ENCODE measurements around the gene AKAP13.
A peak's percentile ranks its signal among the peaks of the same experiment; 100 is the strongest.

AKAP13 gene

GRCh38 chr15:85646538-85647091 is 266.2 kb downstream of the AKAP13 start (continued):
- TF ChIP-seq ZNF341 (tag by site-specific recombination; IDR thresholded peaks at IDR 0.05; ENCODE audit: low read depth) (no peak), ZNF416 (tag by site-specific recombination; IDR thresholded peaks at IDR 0.05) (no peak), ZSCAN16 (tag by site-specific recombination; IDR thresholded peaks at IDR 0.05) (no peak), ZNF311 (tag by site-specific recombination; IDR thresholded peaks at IDR 0.05; ENCODE audit: borderline replicate concordance) (no peak), ZNF76 (tag by site-specific recombination; IDR thresholded peaks at IDR 0.05; ENCODE audit: borderline replicate concordance, low read depth) (no peak), KLF10 (tag by site-specific recombination; IDR thresholded peaks at IDR 0.05) (0 out of 2 replicates have a peak, but pooled peaks have one; percentile 32), ZNF747 (tag by site-specific recombination; IDR thresholded peaks at IDR 0.05) (no peak), ZNF664 (tag by site-specific recombination; IDR thresholded peaks at IDR 0.05) (no peak), ZNF791 (tag by site-specific recombination; IDR thresholded peaks at IDR 0.05) (no peak), ZNF394 (tag by site-specific recombination; IDR thresholded peaks at IDR 0.05; ENCODE audit: borderline replicate concordance) (peak; percentile 16; the same call in 1 of the 2 replicates), SCRT2 (tag by site-specific recombination; IDR thresholded peaks at IDR 0.05) (peak; percentile 67; the same call in 1 of the 2 replicates), ZBTB21 (tag by site-specific recombination; IDR thresholded peaks at IDR 0.05) (peak; percentile 89), ZNF239 (tag by site-specific recombination; IDR thresholded peaks at IDR 0.05) (no peak), SP7 (tag by site-specific recombination; IDR thresholded peaks at IDR 0.05) (peak; percentile 71), ZNF777 (tag by site-specific recombination; IDR thresholded peaks at IDR 0.05; ENCODE audit: borderline replicate concordance) (no peak), ZNF792 (tag by site-specific recombination; IDR thresholded peaks at IDR 0.05) (no peak), ZNF596 (tag by site-specific recombination; IDR thresholded peaks at IDR 0.05) (no peak), ZBTB48 (tag by site-specific recombination; IDR thresholded peaks at IDR 0.05) (no peak), ZNF2 (tag by site-specific recombination; IDR thresholded peaks at IDR 0.05) (no peak), ZBTB49 (tag by site-specific recombination; IDR thresholded peaks at IDR 0.05; ENCODE audit: low read depth) (no peak), ZNF24 (tag by site-specific recombination; IDR thresholded peaks at IDR 0.05) (peak; percentile 30; the same call in 1 of the 2 replicates), IKZF3 (tag by site-specific recombination; IDR thresholded peaks at IDR 0.05) (peak; percentile 56; the same call in 1 of the 2 replicates)
- TF ChIP-seq, protein P1, sequence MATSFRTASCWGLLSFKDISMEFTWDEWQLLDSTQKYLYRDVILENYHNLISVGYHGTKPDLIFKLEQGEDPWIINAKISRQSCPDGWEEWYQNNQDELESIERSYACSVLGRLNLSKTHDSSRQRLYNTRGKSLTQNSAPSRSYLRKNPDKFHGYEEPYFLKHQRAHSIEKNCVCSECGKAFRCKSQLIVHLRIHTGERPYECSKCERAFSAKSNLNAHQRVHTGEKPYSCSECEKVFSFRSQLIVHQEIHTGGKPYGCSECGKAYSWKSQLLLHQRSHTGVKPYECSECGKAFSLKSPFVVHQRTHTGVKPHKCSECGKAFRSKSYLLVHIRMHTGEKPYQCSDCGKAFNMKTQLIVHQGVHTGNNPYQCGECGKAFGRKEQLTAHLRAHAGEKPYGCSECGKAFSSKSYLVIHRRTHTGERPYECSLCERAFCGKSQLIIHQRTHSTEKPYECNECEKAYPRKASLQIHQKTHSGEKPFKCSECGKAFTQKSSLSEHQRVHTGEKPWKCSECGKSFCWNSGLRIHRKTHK (tag by site-specific recombination; IDR thresholded peaks at IDR 0.05) = no peak
- TF ChIP-seq, protein P2, sequence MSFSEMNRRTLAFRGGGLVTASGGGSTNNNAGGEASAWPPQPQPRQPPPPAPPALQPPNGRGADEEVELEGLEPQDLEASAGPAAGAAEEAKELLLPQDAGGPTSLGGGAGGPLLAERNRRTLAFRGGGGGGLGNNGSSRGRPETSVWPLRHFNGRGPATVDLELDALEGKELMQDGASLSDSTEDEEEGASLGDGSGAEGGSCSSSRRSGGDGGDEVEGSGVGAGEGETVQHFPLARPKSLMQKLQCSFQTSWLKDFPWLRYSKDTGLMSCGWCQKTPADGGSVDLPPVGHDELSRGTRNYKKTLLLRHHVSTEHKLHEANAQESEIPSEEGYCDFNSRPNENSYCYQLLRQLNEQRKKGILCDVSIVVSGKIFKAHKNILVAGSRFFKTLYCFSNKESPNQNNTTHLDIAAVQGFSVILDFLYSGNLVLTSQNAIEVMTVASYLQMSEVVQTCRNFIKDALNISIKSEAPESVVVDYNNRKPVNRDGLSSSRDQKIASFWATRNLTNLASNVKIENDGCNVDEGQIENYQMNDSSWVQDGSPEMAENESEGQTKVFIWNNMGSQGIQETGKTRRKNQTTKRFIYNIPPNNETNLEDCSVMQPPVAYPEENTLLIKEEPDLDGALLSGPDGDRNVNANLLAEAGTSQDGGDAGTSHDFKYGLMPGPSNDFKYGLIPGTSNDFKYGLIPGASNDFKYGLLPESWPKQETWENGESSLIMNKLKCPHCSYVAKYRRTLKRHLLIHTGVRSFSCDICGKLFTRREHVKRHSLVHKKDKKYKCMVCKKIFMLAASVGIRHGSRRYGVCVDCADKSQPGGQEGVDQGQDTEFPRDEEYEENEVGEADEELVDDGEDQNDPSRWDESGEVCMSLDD (tag by site-specific recombination; IDR thresholded peaks at IDR 0.05) = no peak
- TF ChIP-seq, protein P3, sequence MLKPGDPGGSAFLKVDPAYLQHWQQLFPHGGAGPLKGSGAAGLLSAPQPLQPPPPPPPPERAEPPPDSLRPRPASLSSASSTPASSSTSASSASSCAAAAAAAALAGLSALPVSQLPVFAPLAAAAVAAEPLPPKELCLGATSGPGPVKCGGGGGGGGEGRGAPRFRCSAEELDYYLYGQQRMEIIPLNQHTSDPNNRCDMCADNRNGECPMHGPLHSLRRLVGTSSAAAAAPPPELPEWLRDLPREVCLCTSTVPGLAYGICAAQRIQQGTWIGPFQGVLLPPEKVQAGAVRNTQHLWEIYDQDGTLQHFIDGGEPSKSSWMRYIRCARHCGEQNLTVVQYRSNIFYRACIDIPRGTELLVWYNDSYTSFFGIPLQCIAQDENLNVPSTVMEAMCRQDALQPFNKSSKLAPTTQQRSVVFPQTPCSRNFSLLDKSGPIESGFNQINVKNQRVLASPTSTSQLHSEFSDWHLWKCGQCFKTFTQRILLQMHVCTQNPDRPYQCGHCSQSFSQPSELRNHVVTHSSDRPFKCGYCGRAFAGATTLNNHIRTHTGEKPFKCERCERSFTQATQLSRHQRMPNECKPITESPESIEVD (tag by site-specific recombination; IDR thresholded peaks at IDR 0.05) = peak; percentile 44; the same call in 1 of the 2 replicates
- TF ChIP-seq, protein P4, sequence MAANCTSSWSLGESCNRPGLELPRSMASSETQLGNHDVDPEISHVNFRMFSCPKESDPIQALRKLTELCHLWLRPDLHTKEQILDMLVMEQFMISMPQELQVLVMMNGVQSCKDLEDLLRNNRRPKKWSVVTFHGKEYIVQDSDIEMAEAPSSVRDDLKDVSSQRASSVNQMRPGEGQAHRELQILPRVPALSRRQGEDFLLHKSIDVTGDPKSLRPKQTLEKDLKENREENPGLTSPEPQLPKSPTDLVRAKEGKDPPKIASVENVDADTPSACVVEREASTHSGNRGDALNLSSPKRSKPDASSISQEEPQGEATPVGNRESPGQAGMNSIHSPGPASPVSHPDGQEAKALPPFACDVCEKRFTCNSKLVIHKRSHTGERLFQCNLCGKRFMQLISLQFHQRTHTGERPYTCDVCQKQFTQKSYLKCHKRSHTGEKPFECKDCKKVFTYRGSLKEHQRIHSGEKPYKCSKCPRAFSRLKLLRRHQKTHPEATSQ (tag by site-specific recombination; IDR thresholded peaks at IDR 0.05) = no peak

All from HEK293 (cell line).